K562 (cell line): ENCODE data around the gene EXOC3L2. TPM values are rescaled to one million over a fixed set of nuclear protein-coding genes. Genes with fewer than 3 reads are reported as not detected.

Source experiments
- ATF6 ChIP-seq: sonication (generic); formaldehyde crosslinking; IDR thresholded peaks from 2 replicates; pipeline ENCODE4 v1.4.0; 2020; ENCODE audit warnings: mild to moderate bottlenecking, missing genetic modification reagents
- BCOR ChIP-seq: fragments of 450-650 bp; IDR thresholded peaks from 2 replicates; pipeline ENCODE4 v1.6.1; 2016
- BRCA1 ChIP-seq, 2 experiments: fragments of 450-650 bp in 1 of 2; sonication (generic) in 1 of 2; formaldehyde crosslinking in 1 of 2; IDR thresholded peaks; 2 replicates each; pipeline versions ENCODE4 v1.5.0 to v1.6.1; 2017 to 2020; ENCODE audit warnings: mild to moderate bottlenecking in 1 of 2, missing genetic modification reagents in 1 of 2
- COPS2 ChIP-seq: fragments of 450-650 bp; conservative IDR thresholded peaks from 2 replicates; pipeline ENCODE4 v1.6.1; 2016; ENCODE audit warnings: mild to moderate bottlenecking, moderate library complexity
- ESRRB ChIP-seq: fragments of 250-450 bp; sonication (Bioruptor Pico); IDR thresholded peaks from 2 replicates; pipeline ENCODE4 v1.5.0; 2020; ENCODE audit warnings: mild to moderate bottlenecking, moderate library complexity, borderline replicate concordance
- HMBOX1 ChIP-seq: sonication (generic); IDR thresholded peaks from 2 replicates; pipeline ENCODE4 v1.6.1; 2016
- HNRNPH1 ChIP-seq: fragments of 200-400 bp; formaldehyde crosslinking; optimal IDR thresholded peaks from 2 replicates; pipeline ENCODE3; 2017; ENCODE audit warnings: low read depth, mild to moderate bottlenecking, low read length, moderate library complexity
- KLF16 ChIP-seq: IDR thresholded peaks from 2 replicates; pipeline ENCODE4 v1.6.1; 2016; ENCODE audit warnings: antibody characterized with exemption
- MXD1 ChIP-seq: fragments of 250-450 bp; sonication (Bioruptor Pico); IDR thresholded peaks from 2 replicates; pipeline ENCODE4 v1.8.0; 2021; ENCODE audit warnings: borderline replicate concordance, mild to moderate bottlenecking, moderate library complexity; ENCODE audit not compliant: poor library complexity, severe bottlenecking
- NCOA1 ChIP-seq: fragments of 450-650 bp; IDR thresholded peaks from 2 replicates; pipeline ENCODE4 v1.6.1; 2016; ENCODE audit warnings: low read depth
- NCOA4 ChIP-seq: fragments of 450-650 bp; IDR thresholded peaks from 2 replicates; pipeline ENCODE4 v1.6.1; 2018; ENCODE audit warnings: mild to moderate bottlenecking; ENCODE audit not compliant: partially characterized antibody
- PML ChIP-seq: IDR thresholded peaks from 2 replicates; pipeline ENCODE4 v1.6.1; 2012; ENCODE audit warnings: low read length, inconsistent platforms
- RAD21 ChIP-seq, 2 experiments: fragments of 250-450 bp in 1 of 2; fragments of 450-650 bp in 1 of 2; sonication (Bioruptor Pico) in 1 of 2; formaldehyde crosslinking in 1 of 2; IDR thresholded peaks in 1 of 2; conservative IDR thresholded peaks in 1 of 2; 2 replicates each; pipeline versions ENCODE4 v1.4.0 to v1.8.0; 2020 to 2022; ENCODE audit warnings: mild to moderate bottlenecking in 2 of 2, moderate library complexity in 1 of 2
- RHOXF2B ChIP-seq: fragments of 250-450 bp; sonication (Bioruptor Pico); conservative IDR thresholded peaks from 2 replicates; pipeline ENCODE4 v1.5.1; 2021
- SMAD2 ChIP-seq: fragments of 150-350 bp; IDR thresholded peaks from 2 replicates; pipeline ENCODE4 v1.6.1; 2014; ENCODE audit warnings: low read depth, mild to moderate bottlenecking, low read length
- TEAD2 ChIP-seq: fragments of 450-650 bp; IDR thresholded peaks from 2 replicates; pipeline ENCODE4 v1.6.1; 2016; ENCODE audit warnings: missing genetic modification characterization, control low read depth, missing compliant biosample characterization
- TFE3 ChIP-seq: fragments of 450-650 bp; formaldehyde crosslinking; IDR thresholded peaks from 2 replicates; pipeline ENCODE4 v1.4.0; 2020; ENCODE audit warnings: mild to moderate bottlenecking, mixed read lengths
- THRAP3 ChIP-seq: fragments of 450-650 bp; IDR thresholded peaks from 2 replicates; pipeline ENCODE4 v1.6.1; 2016; ENCODE audit warnings: mild to moderate bottlenecking, inconsistent platforms, borderline replicate concordance
- TRIM25 ChIP-seq: fragments of 450-650 bp; IDR thresholded peaks from 2 replicates; pipeline ENCODE4 v1.7.0; 2016; ENCODE audit warnings: borderline replicate concordance
- ZNF143 ChIP-seq: sonication (generic); formaldehyde crosslinking; IDR thresholded peaks from 2 replicates; pipeline ENCODE4 v1.9.0; 2022; ENCODE audit warnings: mild to moderate bottlenecking, missing genetic modification reagents
- ZNF224 ChIP-seq: sonication (generic); formaldehyde crosslinking; IDR thresholded peaks from 2 replicates; pipeline ENCODE4 v1.8.0; 2022; ENCODE audit warnings: mild to moderate bottlenecking, missing genetic modification reagents
- ZNF24 ChIP-seq: fragments of 450-650 bp; IDR thresholded peaks from 2 replicates; pipeline ENCODE4 v1.6.1; 2016
- ZNF707 ChIP-seq: fragments of 250-450 bp; sonication (Bioruptor Pico); conservative IDR thresholded peaks from 2 replicates; pipeline ENCODE4 v1.8.0; 2022; ENCODE audit warnings: inconsistent platforms, mild to moderate bottlenecking, moderate library complexity
- polyA plus RNA-seq, 8 experiments: library from polyadenylated mRNA; depleted of rRNA in 4 of 8; stranded (reverse) in 5 of 8; unstranded in 3 of 8; fragments of >200 nt; fragmentation: Nextera tagmentation in 2 of 8; fragmentation: Illumina TruSeq in 1 of 8; extraction: Ambion mirVana in 2 of 8; extraction: Trizol in 1 of 8; gene quantifications; 2 replicates each; pipeline versions ENCODE4 v1.2.1 to v1.2.3, GENCODE V29; 2011 to 2014; ENCODE audit warnings: inconsistent platforms in 1 of 8, missing spikeins in 1 of 8
- total RNA-seq, 7 experiments: library from RNA; depleted of rRNA in 6 of 7; stranded (reverse); fragments of >200 nt in 6 of 7; fragmentation: Illumina TruSeq in 2 of 7; extraction: Trizol in 2 of 7; gene quantifications; 2 replicates each; pipeline versions ENCODE4 v1.2.1 to v1.2.3, GENCODE V29; 2011 to 2021; ENCODE audit warnings: low replicate concordance in 1 of 7

Gene EXOC3L2
- total and polyA plus RNA-seq, 9 of the 15 experiments (the other 6 are each of a cell fraction or from before 2014, with no cell fraction given), result 0.31 to 19.0 (median 2.4) TPM

GRCh38 chr19:45290381-45290931, 45.2 kb upstream of the EXOC3L2 start (continued):
- TF ChIP-seq TEAD2 (tag) (no peak), TRIM25 (no peak), ZNF24 (peak; percentile 74; the same call in 1 of the 2 replicates), HNRNPH1 (no peak), ZNF224 (CRISPR knock-in tag) (no peak), PML (no peak), ZNF143 (no peak), KLF16 (peak; percentile 98), BCOR (peak; percentile 77; the same call in 1 of the 2 replicates), TFE3 (CRISPR knock-in tag) (no peak), ZNF707 (CRISPR knock-in tag) (no peak), THRAP3 (no peak), BRCA1 (IDR thresholded peaks at IDR 0.05) (no peak), BRCA1 (CRISPR knock-in tag; IDR thresholded peaks at IDR 0.05) (no peak), RHOXF2B (CRISPR knock-in tag) (no peak), SMAD2 (no peak), MXD1 (CRISPR knock-in tag) (no peak), ATF6 (CRISPR knock-in tag) (no peak), NCOA4 (no peak), RAD21 (CRISPR knock-in tag; conservative IDR thresholded peaks at IDR 0.05 in 1 of 2, IDR thresholded peaks at IDR 0.05 in 1 of 2) (no peak), ESRRB (CRISPR knock-in tag) (no peak), NCOA1 (peak; percentile 75; the same call in 1 of the 2 replicates), COPS2 (no peak), HMBOX1 (peak; percentile 61)
